DOHH2 (cell line): ENCODE data around the gene SH3RF3.

ENCODE experiments used
- EZH2phosphoT487 ChIP-seq: fragments of 200-600 bp; sonication (generic); IDR thresholded peaks from 2 replicates; pipeline ENCODE4 v1.6.1; 2017; ENCODE audit warnings: borderline replicate concordance, mild to moderate bottlenecking, antibody characterized with exemption, low read length, moderate library complexity, mixed read lengths
- TF ChIP-seq, protein P1 (sequence below): fragments of 200-600 bp; sonication (generic); IDR thresholded peaks from one replicate; pipeline ENCODE4 v1.5.1; 2014; ENCODE audit warnings: antibody characterized with exemption, mild to moderate bottlenecking, low read depth, low read length; ENCODE audit not compliant: poor library complexity, severe bottlenecking

GRCh38 chr2:109246616-109247015 is 117.6 kb downstream of the SH3RF3 start:
- TF ChIP-seq, protein P1, sequence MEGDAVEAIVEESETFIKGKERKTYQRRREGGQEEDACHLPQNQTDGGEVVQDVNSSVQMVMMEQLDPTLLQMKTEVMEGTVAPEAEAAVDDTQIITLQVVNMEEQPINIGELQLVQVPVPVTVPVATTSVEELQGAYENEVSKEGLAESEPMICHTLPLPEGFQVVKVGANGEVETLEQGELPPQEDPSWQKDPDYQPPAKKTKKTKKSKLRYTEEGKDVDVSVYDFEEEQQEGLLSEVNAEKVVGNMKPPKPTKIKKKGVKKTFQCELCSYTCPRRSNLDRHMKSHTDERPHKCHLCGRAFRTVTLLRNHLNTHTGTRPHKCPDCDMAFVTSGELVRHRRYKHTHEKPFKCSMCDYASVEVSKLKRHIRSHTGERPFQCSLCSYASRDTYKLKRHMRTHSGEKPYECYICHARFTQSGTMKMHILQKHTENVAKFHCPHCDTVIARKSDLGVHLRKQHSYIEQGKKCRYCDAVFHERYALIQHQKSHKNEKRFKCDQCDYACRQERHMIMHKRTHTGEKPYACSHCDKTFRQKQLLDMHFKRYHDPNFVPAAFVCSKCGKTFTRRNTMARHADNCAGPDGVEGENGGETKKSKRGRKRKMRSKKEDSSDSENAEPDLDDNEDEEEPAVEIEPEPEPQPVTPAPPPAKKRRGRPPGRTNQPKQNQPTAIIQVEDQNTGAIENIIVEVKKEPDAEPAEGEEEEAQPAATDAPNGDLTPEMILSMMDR: no peak
- no peak for TF ChIP-seq EZH2phosphoT487
